NCI-H1417 (cell line): ENCODE measurements around the gene ATP13A3.

Experiments
- DNase-seq, 3 experiments: peaks; one replicate each; lab custom pipeline; 2025; lab: John Stamatoyannopoulos, UW

ATP13A3 gene

GRCh38 chr3:194392576-194392975 is 94.2 kb downstream of the ATP13A3 start:
- DNase-seq, result no peak

DNA sequence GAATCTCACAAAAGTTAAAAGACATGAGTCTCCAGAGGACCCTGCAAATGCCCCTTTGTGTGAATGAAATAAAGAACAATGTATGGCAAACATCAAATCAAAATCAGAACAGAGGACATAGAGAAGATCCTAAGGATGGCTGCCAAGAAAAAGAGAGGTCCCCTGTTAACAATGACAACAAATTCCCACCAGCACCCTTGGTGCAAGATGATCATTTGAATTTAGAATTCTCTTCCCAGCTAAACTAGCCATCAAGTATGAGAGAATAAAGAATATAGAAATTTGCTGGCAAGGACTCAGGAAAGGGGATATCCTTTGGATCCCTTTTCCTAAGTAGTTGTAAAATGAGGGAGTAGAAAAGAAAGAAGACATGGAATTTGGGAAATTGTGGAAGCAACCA is 96.0 kb downstream of the ATP13A3 start:
- DNase-seq, result no peak

DNA sequence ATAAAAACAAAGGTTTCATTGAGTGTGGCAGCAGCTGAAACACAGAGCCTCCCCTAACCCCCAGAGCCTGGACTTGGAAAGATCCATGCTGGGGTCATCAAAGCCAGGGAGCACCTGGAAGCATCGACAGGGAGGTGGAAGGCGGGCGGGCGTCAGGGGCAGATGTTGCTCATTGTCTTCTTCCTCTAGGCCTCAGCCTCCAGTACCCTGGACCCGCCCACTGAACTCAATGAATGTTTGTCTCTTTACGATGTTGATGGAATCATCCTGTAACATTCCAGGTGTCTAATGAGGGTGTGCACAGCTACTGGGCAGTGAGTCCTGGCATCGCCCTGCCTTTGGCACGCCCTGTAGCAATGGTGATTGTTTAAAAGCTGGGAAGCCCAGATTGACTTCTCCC is 97.5 kb downstream of the ATP13A3 start:
- no peak for DNase-seq

GRCh38 chr3:194387926-194388418 is 98.8 kb downstream of the ATP13A3 start:
- DNase-seq, result no peak

DNA sequence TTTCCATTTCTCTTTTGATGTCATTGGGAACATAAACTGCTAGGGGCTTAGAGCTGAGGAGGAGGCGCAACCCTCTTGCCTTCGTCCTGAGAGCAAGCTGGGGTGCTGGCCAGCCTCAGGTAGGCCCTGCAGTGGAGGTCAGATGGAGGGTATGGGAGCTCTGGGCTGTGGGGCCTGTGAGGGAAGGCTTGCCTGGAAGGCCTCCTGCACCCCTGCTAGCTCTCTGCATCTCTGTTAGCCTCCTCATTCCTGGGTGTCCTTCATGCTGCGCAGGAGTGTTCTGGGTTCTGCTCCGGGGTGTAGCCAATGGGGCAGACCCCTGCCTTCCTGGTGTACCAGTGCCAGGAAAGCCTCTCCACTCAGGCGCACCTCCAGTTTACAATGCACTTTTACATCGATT is 99.5 kb downstream of the ATP13A3 start:
- DNase-seq, result no peak

- DNase-seq, result peak in 2 of 3 experiments; percentile 22 to 65
Observed at GRCh38 chr3:194386648-194387047, 100.2 kb downstream of the ATP13A3 start.

DNA sequence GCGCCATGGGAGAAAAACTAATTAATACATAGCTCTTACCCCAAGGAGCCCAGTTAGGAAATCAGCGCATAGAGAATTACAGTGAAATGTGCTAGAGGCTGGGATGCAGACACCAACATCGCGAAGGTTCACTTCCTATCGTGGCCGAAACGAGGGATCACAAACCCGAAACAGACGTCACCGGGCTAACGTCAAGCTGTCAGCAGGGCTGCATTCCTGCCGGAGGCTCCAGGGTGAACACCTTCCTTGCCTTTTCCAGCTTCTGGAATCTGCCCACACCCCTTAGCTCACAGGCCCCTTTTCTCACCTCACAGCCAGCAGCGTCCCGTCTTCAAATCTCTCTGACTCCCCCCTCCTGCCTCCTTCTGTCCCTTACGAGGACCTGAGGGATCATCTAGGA is 100.7 kb downstream of the ATP13A3 start:
- DNase-seq, result no peak

DNA sequence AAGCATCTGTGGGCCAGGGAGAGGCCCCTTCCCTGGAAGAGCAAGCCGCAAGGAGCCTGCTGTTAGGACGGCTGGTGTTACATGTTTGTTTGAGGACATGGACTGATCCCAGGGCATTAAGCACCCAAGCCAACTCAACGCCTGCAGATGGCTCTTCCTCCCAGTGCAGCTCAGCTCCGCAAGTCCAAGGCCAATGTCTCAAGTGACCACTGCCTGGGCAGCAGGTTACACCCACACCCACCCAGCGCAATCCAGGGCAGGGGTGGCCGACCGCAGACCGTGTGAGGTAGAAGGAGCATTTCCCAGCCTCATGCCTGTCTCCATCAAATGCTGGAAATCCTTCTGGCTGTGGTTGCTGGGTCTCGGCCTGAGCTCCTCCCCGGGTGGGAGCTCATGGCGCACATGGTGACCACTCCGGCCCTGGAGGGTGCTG is 102.2 kb downstream of the ATP13A3 start:
- no peak for DNase-seq

DNA sequence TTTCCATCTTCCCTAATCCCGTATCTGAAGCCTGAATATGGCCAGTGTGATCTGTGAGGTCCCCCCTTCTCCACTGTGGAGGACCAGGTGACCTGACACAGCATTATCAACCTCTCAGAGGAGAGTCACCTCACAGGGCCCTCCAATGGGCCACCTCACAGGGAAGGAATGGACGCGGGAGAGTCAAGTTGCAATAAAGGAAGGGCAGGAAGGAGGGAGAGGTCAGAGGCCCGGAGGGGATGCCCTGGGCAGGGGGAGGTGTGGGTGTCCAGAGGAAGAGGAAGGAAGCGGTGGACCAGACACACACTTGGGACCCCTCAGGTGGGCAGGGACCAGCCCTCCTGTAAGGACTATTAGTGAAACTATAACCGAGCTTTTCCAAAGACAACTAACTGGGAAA is 102.6 kb downstream of the ATP13A3 start:
- no peak for DNase-seq

DNA sequence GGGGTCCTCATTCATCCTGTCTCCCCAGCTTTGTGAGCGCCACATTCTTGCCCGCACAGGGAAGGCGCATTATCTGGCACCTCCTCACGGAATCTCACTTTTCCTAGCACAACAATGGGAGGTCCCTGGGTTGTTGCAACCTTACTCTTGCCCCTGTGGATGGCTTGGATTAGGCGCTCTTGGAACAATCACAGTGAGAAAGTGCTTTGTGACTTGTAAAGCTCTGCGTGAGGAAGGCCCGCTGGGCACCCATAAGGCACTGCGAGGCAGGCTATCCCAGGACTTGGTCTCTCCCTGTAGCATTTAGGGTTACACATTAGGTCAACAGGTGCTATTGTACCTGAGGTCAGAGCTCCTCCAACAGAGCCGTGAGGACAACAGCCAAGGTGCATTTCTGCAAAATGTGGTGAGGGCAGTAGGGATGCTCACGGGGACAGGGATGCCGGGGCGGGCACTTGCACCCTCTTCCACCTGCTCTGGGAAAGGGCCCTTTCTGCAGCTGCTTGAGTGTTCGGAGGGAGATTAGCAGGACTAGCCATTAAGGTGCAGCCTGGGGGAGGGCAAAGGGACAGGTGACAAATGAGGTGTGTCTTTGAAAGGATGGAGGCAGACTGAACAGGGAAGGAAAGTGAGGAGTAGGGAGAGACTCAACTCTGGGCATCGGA is 103.4 kb downstream of the ATP13A3 start:
- DNase-seq, result peak in 1 of 3 experiments; percentile 58

- no peak for DNase-seq
Observed at GRCh38 chr3:194382892-194383223, 103.9 kb downstream of the ATP13A3 start.

DNA sequence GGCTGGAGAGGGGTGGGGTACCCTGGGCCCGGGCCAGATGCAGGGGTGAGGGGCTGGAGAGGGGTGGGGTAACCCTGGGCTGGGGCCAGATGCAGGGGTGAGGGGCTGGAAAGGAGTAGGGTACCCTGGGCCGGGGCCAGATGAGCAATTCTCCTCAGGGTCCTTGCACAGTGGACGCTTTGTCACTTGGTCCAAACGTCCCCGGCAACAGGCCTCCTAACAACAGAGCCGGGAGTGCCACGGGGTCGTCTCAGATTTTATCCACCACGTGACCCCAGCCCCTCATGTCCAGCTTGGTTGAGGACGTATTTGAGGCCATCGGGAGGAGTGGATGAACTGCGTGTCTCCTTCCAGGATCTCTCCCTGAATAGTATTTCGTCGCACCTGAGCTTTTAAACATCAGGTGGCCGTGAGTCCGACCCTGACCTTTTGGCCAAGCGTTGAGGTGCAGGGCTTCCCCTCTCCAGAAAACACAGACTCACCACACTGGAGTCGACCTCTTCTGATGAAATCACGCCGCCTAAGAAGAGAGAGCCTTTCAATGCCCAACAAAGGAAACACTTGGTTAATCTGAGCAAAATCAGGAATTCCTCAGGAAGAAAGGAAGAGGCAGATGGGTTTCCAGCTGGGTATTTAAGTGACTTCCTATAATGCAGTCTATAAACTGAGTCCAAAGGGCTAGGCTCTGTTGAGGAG is 104.5 kb downstream of the ATP13A3 start:
- DNase-seq, result no peak

- DNase-seq, result no peak
Observed at GRCh38 chr3:194381460-194381875, 105.3 kb downstream of the ATP13A3 start.

DNA sequence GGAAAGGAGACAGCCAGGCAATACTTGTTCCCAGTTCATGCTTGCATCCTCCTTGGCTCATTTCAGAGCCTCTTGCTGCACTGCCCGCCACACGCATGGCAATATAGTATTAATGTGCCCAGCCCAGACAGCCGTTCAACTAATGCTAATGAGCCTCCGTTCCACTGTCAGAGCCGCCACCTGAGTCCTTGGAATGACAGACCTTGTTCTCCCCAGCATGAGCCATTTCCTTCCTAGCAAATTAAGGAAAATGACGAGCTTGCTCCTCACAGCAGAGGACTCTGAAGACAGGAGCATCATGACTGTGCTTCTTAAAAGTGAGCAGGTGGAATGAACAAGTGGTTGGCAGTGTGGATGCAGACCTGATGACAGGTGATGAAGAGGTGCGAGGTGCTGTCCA is 106.5 kb downstream of the ATP13A3 start:
- DNase-seq, result peak in 2 of 3 experiments; percentile 41 to 65

DNA sequence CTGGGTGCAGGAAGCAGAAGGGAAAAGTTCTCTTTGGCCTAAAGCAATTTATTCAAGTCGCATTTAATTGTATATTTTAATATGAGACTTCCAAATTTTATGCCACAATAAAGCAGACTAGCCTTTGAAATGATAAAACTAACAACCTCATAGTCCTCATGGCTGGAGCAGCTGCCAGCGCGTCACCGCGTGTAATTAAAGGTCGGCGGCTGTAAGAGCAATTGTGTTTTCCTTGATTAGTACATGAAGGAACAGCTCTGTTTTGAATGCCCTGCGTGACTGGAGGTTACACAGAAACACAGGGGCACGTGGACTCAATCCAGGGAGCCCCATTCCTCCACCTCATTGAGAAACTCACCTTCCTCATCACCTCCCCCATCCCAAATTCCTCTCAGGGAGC is 107.2 kb downstream of the ATP13A3 start:
- peak in 2 of 3 experiments; percentile 71 to 86 for DNase-seq

DNA sequence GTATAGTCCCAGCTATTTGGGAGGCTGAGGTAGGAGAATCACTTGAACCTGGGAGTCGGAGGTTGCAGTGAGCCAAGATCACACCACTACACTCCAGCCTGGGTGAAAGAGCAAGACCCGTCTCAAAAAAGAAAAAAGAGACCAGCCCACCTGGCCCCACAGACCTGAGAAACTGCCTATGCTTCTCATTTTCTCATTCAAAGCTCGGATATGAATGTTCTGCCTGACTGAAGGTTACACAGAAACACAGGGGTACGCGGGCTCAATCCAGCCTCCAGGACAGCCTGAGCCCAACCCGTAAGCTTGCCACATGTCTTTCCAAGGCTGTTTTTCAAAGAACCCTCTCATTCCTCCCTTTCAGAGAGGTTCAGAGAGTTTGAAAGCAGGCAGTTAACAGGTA is 107.6 kb downstream of the ATP13A3 start:
- DNase-seq, result no peak

DNA sequence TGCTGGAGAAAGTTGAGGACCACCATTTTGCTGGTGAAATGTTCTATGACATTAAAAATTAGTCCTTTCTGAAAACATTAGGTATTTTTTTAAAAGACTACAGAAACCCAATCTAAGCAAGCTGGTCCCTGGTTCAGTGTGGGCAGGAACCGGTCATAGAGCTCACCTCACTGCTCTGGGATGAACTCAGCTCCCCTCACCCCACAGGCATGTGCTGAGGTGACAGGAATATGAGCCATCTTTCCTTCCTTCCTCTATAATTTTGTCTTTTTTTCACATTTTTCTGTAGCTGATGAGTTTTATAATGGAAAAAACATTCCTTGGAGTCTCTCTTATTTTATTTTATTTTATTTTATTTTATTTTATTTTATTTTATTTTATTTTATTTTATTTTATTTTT is 109.1 kb downstream of the ATP13A3 start:
- DNase-seq, result no peak

DNA sequence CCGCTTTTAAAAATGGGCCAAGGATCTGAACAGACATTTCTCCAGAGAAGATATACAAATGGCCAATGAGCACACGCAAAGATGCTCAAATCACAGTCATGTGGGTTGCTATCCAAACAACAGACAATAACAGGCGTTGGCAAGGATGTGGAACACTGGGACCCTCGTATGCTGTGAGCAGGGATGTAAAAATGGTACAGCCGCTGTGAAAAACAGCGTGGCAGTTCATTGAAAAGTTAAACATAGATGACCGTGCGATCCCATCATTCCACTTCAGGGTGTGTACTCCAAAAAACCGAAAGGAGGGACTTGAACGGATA is 110.6 kb downstream of the ATP13A3 start:
- DNase-seq, result no peak

- peak; percentile 62 to 85 (median 72) for DNase-seq
Observed at GRCh38 chr3:194375473-194376240, 111.1 kb downstream of the ATP13A3 start.

GRCh38 chr3:194374935-194375334 is 111.9 kb downstream of the ATP13A3 start:
- DNase-seq, result no peak

GRCh38 chr3:194373899-194374298 is 112.9 kb downstream of the ATP13A3 start:
- no peak for DNase-seq

GRCh38 chr3:194373028-194373427 is 113.8 kb downstream of the ATP13A3 start:
- no peak for DNase-seq

DNA sequence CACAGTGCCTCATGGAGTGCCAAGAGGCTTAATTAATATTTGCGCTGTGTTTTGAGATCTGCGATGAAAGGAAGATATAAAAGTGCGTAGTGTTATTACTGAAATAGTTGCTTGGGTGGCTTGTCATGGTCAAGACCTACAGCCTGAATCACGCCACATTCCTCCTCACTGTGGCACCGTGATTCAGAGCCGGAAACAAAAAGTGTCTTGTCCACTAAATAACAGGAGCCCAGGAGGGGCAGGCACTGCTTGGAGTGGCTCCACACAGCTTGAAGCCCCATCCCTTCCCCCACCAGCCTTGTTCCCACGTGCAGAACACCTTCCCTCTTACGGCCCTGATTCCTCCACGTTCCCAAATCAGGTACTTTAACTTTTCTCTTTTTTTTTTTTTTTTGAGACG is 116.0 kb downstream of the ATP13A3 start:
- DNase-seq, result peak in 2 of 3 experiments; percentile 62 to 75
